NCI-H526 treated with DMSO at 0.1 percent for 48 hours (cell line): Measurements from ENCODE around the gene ST7.

Experiments
- DNase-seq: peaks from one replicate; lab custom pipeline; 2025; lab: John Stamatoyannopoulos, UW

ST7 gene

GRCh38 chr7:117132321-117133120 lies 179.2 kb downstream of the ST7 start:
- DNase-seq = no peak

GRCh38 chr7:117133125-117133524 lies 179.8 kb downstream of the ST7 start:
- DNase-seq = no peak

- no peak for DNase-seq
Observed at GRCh38 chr7:117134411-117134810, 181.1 kb downstream of the ST7 start.

GRCh38 chr7:117134889-117135552 lies 181.7 kb downstream of the ST7 start:
- DNase-seq = no peak

GRCh38 chr7:117135553-117135891 lies 182.2 kb downstream of the ST7 start:
- no peak for DNase-seq

- DNase-seq = no peak
Observed at GRCh38 chr7:117137868-117138267, 184.6 kb downstream of the ST7 start.

- no peak for DNase-seq
Observed at GRCh38 chr7:117138495-117138894, 185.2 kb downstream of the ST7 start.

- DNase-seq = no peak
Observed at GRCh38 chr7:117138981-117139380, 185.7 kb downstream of the ST7 start.

- DNase-seq = no peak
Observed at GRCh38 chr7:117139397-117139984, 186.2 kb downstream of the ST7 start.

- DNase-seq = no peak
Observed at GRCh38 chr7:117140921-117141320, 187.6 kb downstream of the ST7 start.

- no peak for DNase-seq
Observed at GRCh38 chr7:117143066-117143465, 189.8 kb downstream of the ST7 start.

- no peak for DNase-seq
Observed at GRCh38 chr7:117143580-117143979, 190.3 kb downstream of the ST7 start.

GRCh38 chr7:117145333-117145732 lies 192.0 kb downstream of the ST7 start:
- DNase-seq = no peak

- no peak for DNase-seq
Observed at GRCh38 chr7:117146059-117146458, 192.8 kb downstream of the ST7 start.

GRCh38 chr7:117146511-117146910 lies 193.2 kb downstream of the ST7 start:
- DNase-seq = no peak

- DNase-seq = no peak
Observed at GRCh38 chr7:117148971-117149370, 195.7 kb downstream of the ST7 start.

- DNase-seq = no peak
Observed at GRCh38 chr7:117149692-117150091, 196.4 kb downstream of the ST7 start.

- no peak for DNase-seq
Observed at GRCh38 chr7:117152213-117153007, 199.1 kb downstream of the ST7 start.

GRCh38 chr7:117153016-117153545 lies 199.8 kb downstream of the ST7 start:
- DNase-seq = no peak

- DNase-seq = no peak
Observed at GRCh38 chr7:117154721-117155120, 201.4 kb downstream of the ST7 start.

- no peak for DNase-seq
Observed at GRCh38 chr7:117155694-117156093, 202.4 kb downstream of the ST7 start.
